ENCODE measurements around the gene HES5.
A peak's percentile ranks its signal among the peaks of the same experiment; 100 is the strongest.

The HES5 gene

DNA sequence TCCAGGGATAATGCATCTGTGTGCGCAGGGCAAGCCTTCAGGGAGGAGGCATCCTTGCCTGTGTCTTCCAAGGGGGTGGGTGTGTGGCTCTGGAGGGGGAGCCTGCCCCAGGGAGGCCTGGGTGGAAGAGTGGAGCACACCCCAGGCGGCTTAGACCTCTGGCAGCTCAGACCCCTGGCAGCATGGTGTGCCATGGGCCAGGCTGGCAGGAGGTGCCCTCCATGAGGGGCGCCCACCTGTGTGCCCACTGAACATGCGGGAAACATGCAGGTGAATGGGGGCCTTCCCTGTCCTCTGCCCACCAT is 2.6 kb downstream of the HES5 start:
- no peaks in the 10 kb centered on the region for H3K36me3 ChIP-seq
- no peak for TF ChIP-seq CTCF (IDR thresholded peaks at IDR 0.05)
- peaks cover 59% of the 10 kb centered on the region for H3K27me3 ChIP-seq
- no peaks in the 10 kb centered on the region for H3K9me3 ChIP-seq
- no peak overlapping the region for H3K4me3 ChIP-seq (ENCODE audit: low read depth in 1 of 2, low read length in 1 of 2)
- peaks cover 26 to 34% of the 10 kb centered on the region in 2 experiments for H3K4me1 ChIP-seq (ENCODE audit: control insufficient read depth in 1 of 2, insufficient read depth in 1 of 2, low read depth in 1 of 2, low read length in 1 of 2)
- H3K27ac ChIP-seq = no peak overlapping the region

- H3K36me3 ChIP-seq = no peaks in the 10 kb centered on the region
- H3K27ac ChIP-seq = peak overlapping the region; percentile 77
- no peaks in the 10 kb centered on the region for H3K9me3 ChIP-seq
- peak overlapping the region; percentile 72 to 77 for H3K4me3 ChIP-seq (ENCODE audit: low read depth in 1 of 2, low read length in 1 of 2)
- H3K27me3 ChIP-seq = peaks cover 54% of the 10 kb centered on the region
- H3K4me1 ChIP-seq (ENCODE audit: control insufficient read depth in 1 of 2, insufficient read depth in 1 of 2, low read depth in 1 of 2, low read length in 1 of 2) = peaks cover 26 to 34% of the 10 kb centered on the region in 2 experiments
- TF ChIP-seq CTCF (IDR thresholded peaks at IDR 0.05) = no peak
These were observed 3.1 kb downstream of the HES5 start for GRCh38 chr1:2526824-2527555.

DNA sequence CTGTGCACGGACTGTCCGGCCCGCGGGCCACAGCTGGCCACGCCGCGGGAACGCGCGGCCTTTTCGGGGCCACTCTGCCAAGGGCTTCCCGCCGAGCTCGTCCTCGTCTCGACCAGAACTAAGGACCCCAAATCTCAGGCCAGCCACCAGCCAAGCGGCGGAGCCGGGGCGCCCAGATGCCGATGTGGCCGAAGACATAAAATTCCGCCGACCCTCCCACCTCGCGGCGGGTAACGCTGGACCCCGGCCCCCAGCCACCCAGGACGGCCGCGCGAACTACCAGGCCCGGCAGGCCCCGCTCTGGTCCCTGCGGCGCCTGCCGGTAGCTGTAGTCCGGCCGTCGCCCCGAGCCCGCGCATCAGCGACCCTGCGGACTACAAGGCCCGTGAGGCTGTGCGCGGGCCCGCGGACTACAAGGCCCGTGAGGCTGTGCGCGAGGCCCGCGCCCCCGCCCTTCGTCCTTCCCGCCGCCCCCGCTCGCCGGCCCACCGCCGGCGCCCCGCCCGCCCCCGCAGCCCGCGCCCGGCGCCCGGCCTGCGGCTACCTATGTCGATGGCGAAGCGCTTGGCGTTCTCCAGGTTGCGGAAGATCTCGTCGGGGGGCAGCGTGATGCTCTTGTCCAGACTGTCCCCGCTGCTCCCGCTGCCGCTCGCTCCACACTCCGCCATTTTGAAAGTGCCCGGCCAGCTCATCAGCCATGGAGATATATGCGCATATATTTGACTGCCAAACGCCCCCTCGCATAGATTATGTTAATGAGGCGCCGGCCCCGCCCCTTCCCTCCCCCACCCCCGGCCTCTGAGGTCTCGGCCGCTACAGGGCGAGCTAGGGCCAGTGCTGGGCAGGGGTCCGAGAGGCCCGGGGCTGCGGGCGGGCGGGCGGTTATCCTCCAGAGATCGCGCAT is 3.9 kb downstream of the HES5 start, which contains the start of gene PANK4:
Gene PANK4 (minus strand): TSS at position 677 of the 904 bp plus-strand sequence. CDS start 9 bp downstream, at position 668.
- H3K36me3 ChIP-seq = peaks cover 5% of the 10 kb centered on the region
- H3K9me3 ChIP-seq = no peaks in the 10 kb centered on the region
- peak within 1 kb of the TSS; percentile 77 for H3K27ac ChIP-seq
- TF ChIP-seq CTCF (IDR thresholded peaks at IDR 0.05) = peak; percentile 33
- H3K4me3 ChIP-seq (ENCODE audit: low read depth in 1 of 2, low read length in 1 of 2) = peak within 1 kb of the TSS; percentile 72 to 77
- peaks cover 26 to 34% of the 10 kb centered on the region in 2 experiments for H3K4me1 ChIP-seq (ENCODE audit: control insufficient read depth in 1 of 2, insufficient read depth in 1 of 2, low read depth in 1 of 2, low read length in 1 of 2)
- peaks cover 45% of the 10 kb centered on the region for H3K27me3 ChIP-seq

GRCh38 chr1:2525572-2525919 is 4.5 kb downstream of the HES5 start:
- TF ChIP-seq CTCF (IDR thresholded peaks at IDR 0.05) = no peak
- H3K9me3 ChIP-seq = no peaks in the 10 kb centered on the region

GRCh38 chr1:2523891-2524609 is 6.0 kb downstream of the HES5 start:
- no peak overlapping the region for H3K4me3 ChIP-seq (ENCODE audit: low read depth in 1 of 2, low read length in 1 of 2)
- no peak for TF ChIP-seq CTCF (IDR thresholded peaks at IDR 0.05)
- H3K36me3 ChIP-seq = peaks cover 26% of the 10 kb centered on the region
- H3K4me1 ChIP-seq (ENCODE audit: control insufficient read depth in 1 of 2, insufficient read depth in 1 of 2, low read depth in 1 of 2, low read length in 1 of 2) = peaks cover 24 to 26% of the 10 kb centered on the region in 2 experiments
- peaks cover 24% of the 10 kb centered on the region for H3K27me3 ChIP-seq
- no peak overlapping the region for H3K27ac ChIP-seq
- no peaks in the 10 kb centered on the region for H3K9me3 ChIP-seq

More at GRCh38 chr1:2525572-2525919, 4.5 kb downstream of the HES5 start:
- Histone ChIP-seq H3K4me3 (ENCODE audit: low read depth in 1 of 2, low read length in 1 of 2) (peak overlapping the region; percentile 72 to 77), H3K27ac (peak overlapping the region; percentile 77), H3K27me3 (peaks cover 39% of the 10 kb centered on the region), H3K4me1 (ENCODE audit: control insufficient read depth in 1 of 2, insufficient read depth in 1 of 2, low read depth in 1 of 2, low read length in 1 of 2) (peaks cover 26 to 34% of the 10 kb centered on the region in 2 experiments), H3K36me3 (peaks cover 11% of the 10 kb centered on the region)

Data from neutrophil (primary cell).